T-helper 2 cell (primary cell): Measurements from ENCODE around the gene WFDC12.

Source experiments
- DNase-seq, 5 experiments: peaks; one replicate each; pipeline versions ENCODE4 v3.0.0 to v3.0.0-alpha.2; 2012 to 2022

WFDC12 gene

DNA sequence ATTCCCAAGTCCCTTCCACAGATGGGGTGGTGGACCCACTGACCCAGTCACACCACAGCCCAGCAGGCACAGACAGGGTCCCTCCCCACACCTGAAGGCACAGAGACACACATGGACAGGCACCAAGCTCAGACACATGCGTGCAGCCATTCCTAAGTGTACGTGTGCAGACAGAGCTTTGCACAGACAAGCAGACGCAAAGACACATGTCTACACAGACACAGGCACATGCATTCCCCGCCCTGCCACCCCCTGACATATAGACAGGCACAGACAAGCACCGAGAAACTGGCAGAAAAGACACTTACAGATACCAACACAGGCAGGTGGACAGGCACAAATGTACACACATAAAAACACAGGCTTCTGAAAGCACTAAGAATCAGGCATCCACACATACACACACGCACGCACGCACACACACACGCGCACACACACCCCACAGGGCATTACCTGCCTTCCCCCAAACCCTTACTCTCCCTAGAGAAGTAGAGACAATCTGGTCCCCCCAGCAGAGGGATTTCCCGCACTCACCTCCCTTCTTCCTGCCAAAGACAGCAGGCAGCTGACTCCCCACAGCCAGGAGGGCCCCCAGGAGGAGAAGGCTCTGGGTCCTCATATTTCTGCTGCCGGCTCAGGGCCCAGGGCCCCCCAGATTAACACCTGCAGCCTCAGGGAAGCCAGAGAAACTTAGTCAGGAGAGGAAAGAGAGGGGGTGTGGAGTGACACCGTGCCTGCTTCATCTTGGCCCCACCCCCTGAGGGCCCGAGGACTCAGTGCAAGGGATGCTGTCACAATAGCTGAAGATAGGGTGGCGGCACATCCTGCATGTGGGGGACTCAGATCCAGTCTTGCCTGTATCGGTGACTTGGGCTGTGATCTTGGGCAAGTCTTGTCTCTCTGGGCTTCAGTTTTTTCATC is 9.5 kb downstream of the WFDC12 start, which contains the start of gene WFDC5:
Gene WFDC5 (minus strand): TSS at position 710 of the 921 bp plus-strand sequence. CDS start 91 bp downstream, at position 619.
- no peak for DNase-seq

GRCh38 chr20:45113865-45114264 is 10.4 kb downstream of the WFDC12 start:
- no peak for DNase-seq

DNA sequence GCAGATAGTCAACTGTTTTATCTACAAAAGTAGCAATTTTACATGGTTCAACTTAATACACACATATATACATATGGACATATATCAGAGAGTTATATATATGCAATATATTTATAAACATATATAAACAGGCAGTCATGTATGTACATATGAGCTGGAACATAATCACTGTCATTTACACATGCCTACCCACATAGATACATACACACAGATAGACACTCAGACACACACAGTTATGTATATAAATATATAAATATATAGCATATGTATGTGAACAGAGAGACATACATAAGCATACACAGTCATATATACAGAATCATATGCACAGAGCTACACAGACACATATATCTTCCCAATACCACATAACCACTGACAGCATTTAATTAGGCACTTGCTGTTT is 11.5 kb downstream of the WFDC12 start:
- DNase-seq = no peak

DNA sequence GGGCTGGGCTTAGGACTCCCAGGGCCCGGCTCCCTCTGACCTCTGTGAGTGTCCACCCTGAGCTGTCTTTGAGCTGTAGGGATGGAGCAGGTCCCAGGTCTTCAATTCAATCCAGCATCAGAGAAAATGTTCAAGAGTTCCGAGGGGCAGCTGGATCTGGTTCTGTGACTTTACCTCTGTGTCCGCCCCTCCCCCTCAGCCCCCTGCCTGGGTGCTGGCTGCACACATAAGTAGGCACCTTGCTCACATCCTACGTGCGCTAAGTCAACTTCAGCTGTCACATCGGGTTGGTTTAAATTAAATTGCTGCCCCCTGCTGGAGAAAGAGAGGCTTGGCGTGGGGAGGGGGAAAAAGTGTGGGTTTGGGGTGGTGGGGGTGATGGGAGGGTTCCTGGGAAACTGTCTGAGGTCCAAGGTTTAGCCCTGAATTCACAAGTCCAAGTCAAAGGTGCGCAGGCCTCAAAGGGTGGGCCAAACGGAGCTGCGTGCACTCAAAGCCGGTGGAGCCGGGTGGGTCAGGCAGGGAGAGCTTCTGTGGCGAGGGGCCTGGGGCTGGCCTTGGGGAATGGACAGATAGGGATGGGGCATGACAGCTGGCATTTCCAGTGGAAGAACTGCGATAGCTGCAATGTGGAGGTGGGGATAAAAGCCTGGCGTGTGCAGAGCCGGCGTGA is 12.3 kb downstream of the WFDC12 start:
- peak in 1 of 5 experiments; percentile 57 for DNase-seq

DNA sequence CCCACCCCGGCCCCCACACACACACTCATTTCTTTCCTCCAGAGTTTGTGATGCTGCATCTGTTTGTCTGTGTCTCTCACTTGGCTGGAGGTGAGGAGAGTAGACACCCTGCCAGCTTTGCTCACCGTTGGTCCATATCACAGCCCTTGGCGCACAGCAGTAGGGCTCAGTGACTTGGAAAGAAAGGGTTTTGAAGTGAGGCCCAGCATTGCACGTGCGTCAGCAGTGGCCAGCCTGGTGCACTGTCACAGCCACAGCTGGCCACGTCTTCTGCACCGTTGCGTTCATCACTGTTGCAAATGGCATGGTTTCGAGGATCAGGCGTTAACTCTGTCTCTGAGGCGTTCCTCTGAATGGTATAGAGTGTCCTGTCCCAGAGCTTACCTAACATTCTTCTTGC is 13.0 kb downstream of the WFDC12 start:
- no peak for DNase-seq

- DNase-seq = no peak
Measured at GRCh38 chr20:45110301-45110700, 14.0 kb downstream of the WFDC12 start.

GRCh38 chr20:45109634-45110033 is 14.6 kb downstream of the WFDC12 start:
- DNase-seq = no peak

DNA sequence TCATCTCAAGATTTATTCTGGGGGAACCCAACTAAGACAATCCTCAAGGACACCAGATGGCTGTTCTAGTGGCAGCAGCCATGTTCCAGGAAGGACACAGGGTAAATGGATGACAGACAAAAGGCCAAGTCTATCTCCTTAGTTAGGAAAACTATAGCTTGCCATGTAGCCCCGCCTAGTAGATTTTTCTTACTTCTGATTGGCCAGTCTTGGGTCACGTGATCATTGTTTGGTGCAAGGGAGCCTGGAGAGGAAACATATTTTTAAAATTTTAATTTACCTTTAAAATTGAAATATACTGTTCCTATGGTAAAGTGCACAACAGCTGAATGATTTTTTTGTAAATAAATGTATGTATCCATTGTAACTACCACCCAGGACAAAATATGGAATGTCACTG is 18.9 kb downstream of the WFDC12 start:
- no peak for DNase-seq

DNA sequence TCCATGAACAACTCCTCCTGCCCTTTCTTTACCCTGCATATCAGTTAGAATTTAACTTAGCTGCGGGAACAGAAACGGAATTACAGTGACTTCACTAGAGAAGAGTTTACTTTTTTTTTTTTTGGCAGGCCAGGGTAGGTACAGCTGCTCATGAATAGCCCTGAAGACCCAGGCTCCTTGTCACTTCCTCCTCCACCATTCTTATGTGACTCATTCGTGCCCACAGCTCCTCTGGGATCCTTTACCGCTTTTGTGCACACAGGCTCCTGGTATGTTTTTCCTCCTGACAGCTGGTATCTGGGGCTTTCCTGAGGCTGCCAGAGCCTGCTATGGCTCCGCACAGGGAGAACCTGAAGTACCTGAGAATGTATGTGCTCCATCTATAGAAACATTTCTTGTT is 19.5 kb downstream of the WFDC12 start:
- DNase-seq = no peak

- DNase-seq = no peak
Measured at GRCh38 chr20:45103072-45103471, 21.2 kb downstream of the WFDC12 start.

GRCh38 chr20:45101333-45101850 is 22.9 kb downstream of the WFDC12 start:
- DNase-seq = no peak

DNA sequence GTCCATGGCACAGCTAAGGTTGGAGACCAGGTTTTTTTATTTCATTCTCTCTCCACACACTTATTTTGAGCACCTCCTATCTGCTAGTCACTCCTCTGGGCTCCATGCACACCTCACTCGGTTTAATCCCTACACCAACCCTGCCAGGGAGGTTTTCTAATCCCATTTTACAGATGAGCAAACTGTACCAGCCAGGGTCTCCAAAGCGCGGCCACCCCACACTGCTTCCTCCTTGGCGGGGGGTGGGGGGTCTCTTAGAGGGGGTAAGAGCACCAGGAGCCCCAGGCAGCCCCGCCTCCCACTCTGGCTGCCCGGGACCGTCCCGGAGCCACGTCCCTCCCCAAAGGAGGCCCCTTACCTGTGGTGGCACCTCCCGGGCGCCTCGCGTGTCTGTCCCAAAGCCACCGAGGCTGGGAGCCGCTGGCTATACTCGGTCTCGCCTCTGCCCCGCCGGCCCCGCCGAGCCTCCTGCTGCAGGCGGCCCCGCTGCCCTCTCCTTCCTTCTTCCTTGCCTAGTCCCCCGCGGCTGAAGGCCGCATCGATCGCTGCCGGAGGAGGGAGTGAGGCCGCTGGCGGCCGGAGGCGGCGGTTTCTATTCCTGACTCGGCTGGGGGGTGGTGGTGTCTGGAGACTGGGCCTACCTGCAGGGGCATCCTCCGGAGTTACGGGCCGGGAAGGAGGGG is 23.6 kb downstream of the WFDC12 start, which contains the start of gene KCNS1:
Gene KCNS1 (minus strand): TSS at position 565 of the 683 bp plus-strand sequence. CDS start 1,891 bp downstream, outside the sequence.
- no peak for DNase-seq

GRCh38 chr20:45098103-45098773 is 26.0 kb downstream of the WFDC12 start:
- peak in 1 of 5 experiments; percentile 71 for DNase-seq

- peak in 3 of 5 experiments; percentile 9 to 82 (median 11) for DNase-seq
Measured at GRCh38 chr20:45097485-45098102, 26.7 kb downstream of the WFDC12 start.

GRCh38 chr20:45096781-45097180 is 27.5 kb downstream of the WFDC12 start:
- no peak for DNase-seq

- DNase-seq = peak in 4 of 5 experiments; percentile 22 to 66 (median 26)
Measured at GRCh38 chr20:45095805-45096238, 28.4 kb downstream of the WFDC12 start.

GRCh38 chr20:45094864-45095574 is 29.2 kb downstream of the WFDC12 start:
- DNase-seq = no peak

DNA sequence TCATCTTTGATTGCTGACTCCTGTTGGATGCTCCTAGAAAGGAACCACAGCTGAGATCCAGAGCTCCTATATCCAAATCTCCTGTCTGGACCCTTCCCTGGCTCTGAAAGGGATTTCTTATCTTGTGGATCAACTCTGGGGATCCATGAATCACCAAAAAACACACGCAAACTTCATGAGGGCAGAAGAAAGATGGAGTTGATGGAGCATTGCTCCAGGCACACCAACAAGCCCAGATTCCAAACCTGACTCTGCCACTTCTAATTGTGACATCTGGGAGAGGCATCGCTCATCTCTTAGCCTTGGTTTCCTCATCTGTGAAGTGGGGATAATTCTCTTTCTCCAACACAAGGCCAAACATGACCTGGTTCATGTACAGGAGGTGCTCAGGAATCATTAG is 30.1 kb downstream of the WFDC12 start:
- DNase-seq = no peak

DNA sequence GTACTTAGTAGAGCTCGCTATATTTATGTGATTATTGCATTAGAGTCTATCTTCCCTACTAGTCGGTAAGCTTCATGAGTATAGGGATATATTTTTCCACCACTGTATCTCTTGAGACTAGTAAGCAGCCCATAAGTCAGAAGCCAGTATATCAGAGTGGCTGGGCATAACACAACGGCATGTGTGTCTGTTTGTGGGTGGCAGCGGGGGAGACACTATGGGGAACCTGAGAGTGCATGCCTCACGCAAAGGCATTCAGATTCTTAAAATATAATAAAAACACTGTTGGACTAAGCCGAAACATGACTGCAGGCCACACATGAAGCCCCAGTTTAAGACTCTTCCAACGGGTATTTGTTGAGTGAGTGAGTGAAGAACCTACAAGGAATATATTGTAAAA is 31.4 kb downstream of the WFDC12 start:
- no peak for DNase-seq

- no peak for DNase-seq
Measured at GRCh38 chr20:45091366-45091765, 32.9 kb downstream of the WFDC12 start.

DNA sequence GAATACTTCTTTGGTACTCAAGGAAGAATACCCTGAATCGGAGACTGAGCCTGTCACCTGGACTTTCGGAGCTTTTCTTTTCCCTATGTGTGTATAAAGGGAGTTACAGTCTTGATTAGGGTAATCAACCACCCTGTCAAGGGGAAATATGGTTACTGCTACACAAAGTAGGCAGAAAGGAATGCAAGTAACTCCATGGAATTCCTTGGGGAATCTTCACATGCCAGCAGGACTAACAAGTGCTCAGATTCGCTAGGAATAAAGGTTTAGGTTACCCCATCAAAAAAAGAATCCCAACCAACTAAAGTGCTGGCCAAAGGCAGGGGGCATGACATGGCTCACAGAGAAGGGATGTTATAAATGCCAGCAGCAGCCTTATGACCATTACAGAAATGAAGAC is 33.8 kb downstream of the WFDC12 start:
- DNase-seq = no peak
